Mucosa of descending colon (tissue), 3 donors: ENCODE measurements around the gene TGM4. TPM values are rescaled to one million over a fixed set of nuclear protein-coding genes. Genes with fewer than 3 reads are reported as not detected.
A peak's percentile ranks its signal among the peaks of the same experiment; 100 is the strongest.

Experiments used
- ATAC-seq: fragments of 200-7000 bp; cut with Tn5 transposase; one replicate; pipeline ENCODE4 v1.9.1; 2020; ENCODE audit warnings: mild to moderate bottlenecking, moderate library complexity
- DNase-seq, 3 donors: peaks; one replicate each; pipeline ENCODE4 v3.0.0-alpha.2; 2020
- H3K36me3 ChIP-seq: fragments of 200-600 bp; one replicate; pipeline ENCODE4 v1.8.0; 2021; ENCODE audit warnings: low read depth, mild to moderate bottlenecking
- H3K4me1 ChIP-seq: fragments of 200-600 bp; one replicate; pipeline ENCODE4 v1.8.0; 2021; ENCODE audit warnings: low read depth, mild to moderate bottlenecking
- H3K4me3 ChIP-seq: fragments of 200-600 bp; one replicate; pipeline ENCODE4 v1.8.0; 2021; ENCODE audit warnings: mild to moderate bottlenecking
- H3K9me3 ChIP-seq: fragments of 200-600 bp; one replicate; pipeline ENCODE4 v1.8.0; 2021; ENCODE audit warnings: mild to moderate bottlenecking
- CTCF ChIP-seq: fragments of 200-600 bp; IDR thresholded peaks from one replicate; pipeline ENCODE4 v1.8.0; 2022; ENCODE audit warnings: antibody characterized with exemption, mild to moderate bottlenecking
- intact Hi-C, 2 donors: fragments of 100-400 bp; cut with DNase I in 1 of 2; cut with micrococcal nuclease in 1 of 2; formaldehyde crosslinking; loops; one replicate each; pipeline versions ENCODE4 v1.11.0 to v1.11.1; 2022; cut with DNase I, micrococcal nuclease
- total RNA-seq, 3 donors: library from RNA; stranded (reverse); fragmentation: NEBNext Ultra II Directional in 2 of 3; extraction: Animal tissue kit (Norgen Biotek cat#: 25700) in 2 of 3; gene quantifications; one replicate each; pipeline versions ENCODE4 v1.2.1 to v1.2.4, GENCODE V29; 2021 to 2023
- donor health status: DM: no; HTN: no; CAD: no; lungs with moderate emphysema.
- donor health status: DM: no; HTN: no; CAD: no.
- donor health status: DM: no; HTN: yes; CAD: no.

The TGM4 gene
- total RNA-seq, 3 donors from 2014 or later = not detected

GRCh38 chr3:44883999-44884431, 9.6 kb downstream of the TGM4 start:
- no peak overlapping the region for H3K4me3 ChIP-seq
- ATAC-seq = peak; percentile 33
- no peak for DNase-seq
- no peaks in the 10 kb centered on the region for H3K36me3 ChIP-seq
- H3K9me3 ChIP-seq = no peaks in the 10 kb centered on the region
- TF ChIP-seq CTCF = no peak
- H3K4me1 ChIP-seq = no peaks in the 10 kb centered on the region
- intact Hi-C loops = no loop called here

DNA sequence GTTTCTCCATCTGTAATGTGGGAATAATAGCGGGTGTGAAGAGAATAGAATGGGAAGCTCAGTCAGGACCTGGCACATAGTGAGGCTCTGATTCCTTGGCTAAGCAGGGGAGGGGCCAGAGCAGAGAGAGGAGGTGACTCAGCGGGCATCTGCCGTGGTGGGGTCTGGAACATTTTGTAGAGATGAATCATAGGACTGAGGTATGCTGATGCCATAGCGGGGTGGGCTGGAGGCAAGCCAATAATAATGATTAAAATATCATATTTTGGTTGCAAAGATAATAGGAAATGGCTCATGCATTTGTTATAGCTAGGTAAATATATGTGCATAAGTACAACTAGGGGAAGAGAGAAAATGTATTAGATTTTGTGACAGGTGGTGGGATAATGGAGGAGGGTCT, 11.2 kb downstream of the TGM4 start:
- no peak for DNase-seq
- no peak for ATAC-seq
- Histone ChIP-seq H3K9me3 (no peaks in the 10 kb centered on the region), H3K36me3 (no peaks in the 10 kb centered on the region), H3K4me3 (no peak overlapping the region), H3K4me1 (no peaks in the 10 kb centered on the region)
- intact Hi-C loops = no loop called here
- no peak for TF ChIP-seq CTCF

DNA sequence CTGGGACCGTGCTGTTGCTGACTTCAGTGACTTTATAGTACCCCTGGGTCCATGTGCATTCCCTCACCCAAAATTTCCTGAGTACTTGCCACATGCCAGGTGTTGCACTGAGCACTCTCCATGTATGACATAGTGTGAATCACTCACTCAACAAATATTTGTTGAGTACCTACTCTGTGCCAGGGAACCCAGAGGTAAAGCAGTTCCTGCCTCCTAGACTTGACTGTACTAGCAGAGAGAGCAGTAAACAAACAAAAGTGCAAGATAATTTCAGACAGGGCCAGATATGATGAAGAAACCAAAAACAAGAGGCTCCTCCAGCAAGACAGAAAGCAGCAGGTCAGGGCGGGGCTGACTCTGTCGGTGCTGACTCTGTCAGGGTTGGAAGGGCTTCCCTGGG, 12.2 kb downstream of the TGM4 start:
- Histone ChIP-seq H3K9me3 (no peaks in the 10 kb centered on the region), H3K4me1 (no peaks in the 10 kb centered on the region), H3K4me3 (no peak overlapping the region), H3K36me3 (no peaks in the 10 kb centered on the region)
- intact Hi-C loops = no loop called here
- ATAC-seq (no peak), DNase-seq (no peak)
- no peak for TF ChIP-seq CTCF

- ATAC-seq (no peak), DNase-seq (no peak)
- TF ChIP-seq CTCF = no peak
- H3K36me3 ChIP-seq = no peaks in the 10 kb centered on the region
- intact Hi-C loops = no loop called here
- no peaks in the 10 kb centered on the region for H3K9me3 ChIP-seq
- no peak overlapping the region for H3K4me3 ChIP-seq
- no peaks in the 10 kb centered on the region for H3K4me1 ChIP-seq
These were observed 12.7 kb downstream of the TGM4 start for GRCh38 chr3:44887101-44887500.

- TF ChIP-seq CTCF = no peak
- Histone ChIP-seq H3K9me3 (no peaks in the 10 kb centered on the region), H3K4me3 (no peak overlapping the region), H3K4me1 (no peaks in the 10 kb centered on the region), H3K36me3 (no peaks in the 10 kb centered on the region)
- ATAC-seq (no peak), DNase-seq (no peak)
- intact Hi-C loops = no loop called here
These were observed 15.8 kb downstream of the TGM4 start for GRCh38 chr3:44890258-44890657.

GRCh38 chr3:44890852-44891251, 16.4 kb downstream of the TGM4 start:
- Histone ChIP-seq H3K4me3 (no peak overlapping the region), H3K4me1 (no peaks in the 10 kb centered on the region), H3K36me3 (no peaks in the 10 kb centered on the region), H3K9me3 (no peaks in the 10 kb centered on the region)
- DNase-seq (no peak), ATAC-seq (no peak)
- TF ChIP-seq CTCF = no peak
- intact Hi-C loops = no loop called here
